HepG2 (cell line): Measurements from ENCODE around the gene FHIT. TPM values are rescaled to one million over a fixed set of nuclear protein-coding genes. Genes with fewer than 3 reads are reported as not detected.

Source experiments
- ATAC-seq: fragments of 200-7000 bp; cut with Tn5 transposase; 3 replicates; pipeline ENCODE4 v1.9.1; 2020; ENCODE audit warnings: mild to moderate bottlenecking, moderate library complexity
- BruUV-seq: library from RNA; stranded (reverse); fragments of 400-500 nt; replicated peaks from 2 replicates; lab custom pipeline; 2021; lab: Mats Ljungman, UMichigan
- CTCF ChIA-PET: fragments of 300-600 bp; formaldehyde crosslinking; extraction: SDS; loops from one replicate; lab custom pipeline; 2021; ENCODE audit warnings: low total read pairs, inconsistent platforms, low intra/inter-chr PET ratio; lab: Yijun Ruan, JAX
- POLR2A ChIA-PET: fragments of 350-600 bp; sonication (Branson Sonifier 250); formaldehyde crosslinking; loops from one replicate; lab custom pipeline; 2020; ENCODE audit warnings: antibody characterized with exemption, inconsistent platforms; lab: Yijun Ruan, JAX
- DNase-seq: peaks from one replicate; pipeline ENCODE4 v3.0.0-alpha.2; 2015; ENCODE audit warnings: low spot score
- FAIRE-seq: peaks from 3 replicates; lab custom pipeline; 2011; peaks lifted over from hg19 to GRCh38; lab: Jason Lieb, UNC
- H2AFZ ChIP-seq: one replicate; pipeline ENCODE4 v1.6.1; 2011; ENCODE audit warnings: low read length, inconsistent platforms
- H3K27ac ChIP-seq: fragments of 300-600 bp; 3 replicates; pipeline ENCODE4 v1.8.0; 2011; ENCODE audit warnings: mixed run types, mild to moderate bottlenecking, mixed read lengths, low read length, inconsistent platforms; ENCODE audit not compliant: insufficient read depth; ENCODE audit errors: extremely low read length
- H3K27me3 ChIP-seq, 2 experiments: fragments of 200-600 bp in 1 of 2; 2 replicates in 1 of 2; 3 replicates in 1 of 2; pipeline versions ENCODE4 v1.6.0 to v1.8.0; 2011; ENCODE audit warnings: low read length in 2 of 2, mild to moderate bottlenecking in 2 of 2, moderate library complexity in 2 of 2, inconsistent platforms in 1 of 2; ENCODE audit not compliant: insufficient read depth in 2 of 2, control insufficient read depth in 1 of 2
- H3K36me3 ChIP-seq, 2 experiments: fragments of 200-600 bp in 1 of 2; replicated peaks in 1 of 2; 2 replicates in 1 of 2; 3 replicates in 1 of 2; pipeline versions ENCODE4 v1.5.1 to v1.8.0; 2011; ENCODE audit warnings: low read length in 2 of 2, inconsistent platforms in 1 of 2; ENCODE audit not compliant: insufficient read depth in 2 of 2, control insufficient read depth in 1 of 2
- H3K4me1 ChIP-seq: 2 replicates; pipeline ENCODE4 v1.5.1; 2012; ENCODE audit warnings: low read length, inconsistent platforms; ENCODE audit not compliant: insufficient read depth
- H3K4me2 ChIP-seq: 2 replicates; pipeline ENCODE4 v1.6.0; 2011; ENCODE audit warnings: low read depth, low read length, inconsistent platforms
- H3K4me3 ChIP-seq, 3 experiments: fragments of 200-600 bp in 1 of 3; sonication (generic), shearing (Covaris generic) in 1 of 3; replicated peaks in 1 of 3; 2 replicates each; pipeline ENCODE4 v1.5.1; 2011 to 2016; ENCODE audit warnings: low read length in 3 of 3, inconsistent platforms in 2 of 3, low read depth in 2 of 3, mild to moderate bottlenecking in 2 of 3, control low read depth in 1 of 3, mixed read lengths in 1 of 3; ENCODE audit not compliant: insufficient read depth in 1 of 3
- H3K79me2 ChIP-seq: one replicate; pipeline ENCODE4 v1.6.1; 2011; ENCODE audit warnings: low read length, inconsistent platforms; ENCODE audit not compliant: insufficient read depth
- H3K9ac ChIP-seq: 2 replicates; pipeline ENCODE4 v1.6.0; 2011; ENCODE audit warnings: mild to moderate bottlenecking, low read depth, low read length, inconsistent platforms; ENCODE audit not compliant: insufficient read depth
- H3K9me3 ChIP-seq: 2 replicates; pipeline ENCODE4 v1.5.1; 2012; ENCODE audit warnings: mild to moderate bottlenecking, low read length
- H4K20me1 ChIP-seq: 2 replicates; pipeline ENCODE4 v1.6.0; 2011; ENCODE audit warnings: inconsistent platforms, mild to moderate bottlenecking, low read length, moderate library complexity; ENCODE audit not compliant: insufficient read depth
- CHD4 ChIP-seq: fragments of 200-600 bp; sonication (generic); IDR thresholded peaks from 2 replicates; pipeline ENCODE4 v1.7.0; 2017; ENCODE audit warnings: mild to moderate bottlenecking, low read length, borderline replicate concordance
- CREBL2 ChIP-seq: sonication (generic); formaldehyde crosslinking; IDR thresholded peaks from 2 replicates; pipeline ENCODE4 v1.8.1; 2023; ENCODE audit warnings: missing genetic modification reagents, mild to moderate bottlenecking, borderline replicate concordance
- GFI1 ChIP-seq: sonication (generic); formaldehyde crosslinking; IDR thresholded peaks from 2 replicates; pipeline ENCODE4 v1.5.0; 2020; ENCODE audit warnings: missing genetic modification reagents, mild to moderate bottlenecking, borderline replicate concordance
- GLI4 ChIP-seq: sonication (generic); formaldehyde crosslinking; IDR thresholded peaks from 2 replicates; pipeline ENCODE4 v1.5.1; 2020; ENCODE audit warnings: missing genetic modification reagents, mild to moderate bottlenecking, moderate library complexity, borderline replicate concordance
- HNRNPH1 ChIP-seq: fragments of 200-400 bp; formaldehyde crosslinking; optimal IDR thresholded peaks from 2 replicates; pipeline ENCODE3; 2017; ENCODE audit warnings: mild to moderate bottlenecking, low read depth, low read length
- PLRG1 ChIP-seq: fragments of 450-650 bp; conservative IDR thresholded peaks from 2 replicates; pipeline ENCODE4 v1.6.1; 2016
- POLR2AphosphoS2 ChIP-seq: IDR thresholded peaks from 2 replicates; pipeline ENCODE4 v1.6.1; 2011; ENCODE audit warnings: low read depth, low read length, improper control_type of control experiment
- STAG1 ChIP-seq: sonication (generic); formaldehyde crosslinking; IDR thresholded peaks from 2 replicates; pipeline ENCODE4 v1.4.0; 2020; ENCODE audit warnings: missing genetic modification reagents
- SYNCRIP ChIP-seq: fragments of 200-400 bp; formaldehyde crosslinking; IDR thresholded peaks from 2 replicates; pipeline ENCODE4 v1.6.1; 2018; ENCODE audit warnings: mild to moderate bottlenecking, low read depth, low read length; ENCODE audit not compliant: insufficient read depth
- ZBTB8A ChIP-seq: sonication (generic); formaldehyde crosslinking; IDR thresholded peaks from 2 replicates; pipeline ENCODE4 v1.4.0; 2020; ENCODE audit warnings: mild to moderate bottlenecking, low read depth, missing genetic modification reagents, borderline replicate concordance
- ZC3H13 ChIP-seq: sonication (generic); formaldehyde crosslinking; IDR thresholded peaks from 2 replicates; pipeline ENCODE4 v1.8.1; 2023; ENCODE audit warnings: mild to moderate bottlenecking, missing genetic modification reagents, moderate library complexity
- ZFP62 ChIP-seq: sonication (generic); formaldehyde crosslinking; IDR thresholded peaks from 2 replicates; pipeline ENCODE4 v1.4.0; 2020; ENCODE audit warnings: missing genetic modification reagents
- ZKSCAN5 ChIP-seq: sonication (generic); formaldehyde crosslinking; IDR thresholded peaks from 2 replicates; pipeline ENCODE4 v1.5.1; 2020; ENCODE audit warnings: mild to moderate bottlenecking, missing genetic modification reagents
- ZNF235 ChIP-seq: sonication (generic); formaldehyde crosslinking; IDR thresholded peaks from 2 replicates; pipeline ENCODE4 v1.8.1; 2023; ENCODE audit warnings: mild to moderate bottlenecking, missing genetic modification reagents, borderline replicate concordance
- ZNF512B ChIP-seq: sonication (generic); formaldehyde crosslinking; IDR thresholded peaks from 2 replicates; pipeline ENCODE4 v1.5.1; 2020; ENCODE audit warnings: missing genetic modification reagents, mild to moderate bottlenecking, borderline replicate concordance
- ZNF709 ChIP-seq: sonication (generic); formaldehyde crosslinking; IDR thresholded peaks from 2 replicates; pipeline ENCODE4 v1.5.0; 2020; ENCODE audit warnings: mild to moderate bottlenecking, missing genetic modification reagents
- ZNF713 ChIP-seq: sonication (generic); formaldehyde crosslinking; IDR thresholded peaks from 2 replicates; pipeline ENCODE4 v1.4.0; 2020; ENCODE audit warnings: mild to moderate bottlenecking, missing genetic modification reagents
- whole genome bisulfite sequencing: methylation state at CpG from one replicate; pipeline ENCODE4 v1.1.6; 2017; ENCODE audit warnings: low lambda C conversion rate; 5-methylcytosine and 5-hydroxymethylcytosine counted together
- in situ Hi-C: cut with HindIII; loops from 2 replicates; pipeline ENCODE4 v1.10.0; 2017; ENCODE audit warnings: low pct_unique_long_range_greater_than_20kb; ENCODE audit not compliant: extremely low pct_ligation_motif_present
- intact Hi-C: fragments of 100-400 bp; cut with micrococcal nuclease; formaldehyde crosslinking; loops from one replicate; pipeline ENCODE4 v1.10.0; 2022; ENCODE audit not compliant: unreplicated experiment
- polyA plus RNA-seq, 8 experiments: library from polyadenylated mRNA; depleted of rRNA in 3 of 8; stranded (reverse) in 7 of 8; unstranded in 1 of 8; fragments of >200 nt; fragmentation: Illumina TruSeq in 4 of 8; extraction: Trizol in 4 of 8; gene quantifications; 2 replicates each; pipeline versions ENCODE4 v1.2.1 to v1.2.3, GENCODE V29; 2011 to 2016; ENCODE audit warnings: low read depth in 4 of 8, missing spikeins in 1 of 8, mixed read lengths in 1 of 8; ENCODE audit not compliant: insufficient read depth in 1 of 8
- total RNA-seq, 5 experiments: library from RNA; depleted of rRNA; stranded (reverse); fragments of >200 nt; fragmentation: Illumina TruSeq; extraction: Trizol; gene quantifications; 2 replicates each; pipeline ENCODE4 v1.2.3, GENCODE V29; 2016; ENCODE audit warnings: low read depth in 1 of 5
- TF ChIP-seq, protein P1 (sequence below): sonication (generic); formaldehyde crosslinking; IDR thresholded peaks from 2 replicates; pipeline ENCODE4 v1.8.1; 2023; ENCODE audit warnings: mild to moderate bottlenecking, missing genetic modification reagents, borderline replicate concordance
- TF ChIP-seq, protein P2 (sequence below): sonication (generic); formaldehyde crosslinking; IDR thresholded peaks from 2 replicates; pipeline ENCODE4 v1.5.0; 2020; ENCODE audit warnings: missing genetic modification reagents, mild to moderate bottlenecking, borderline replicate concordance

Gene FHIT
- total and polyA plus RNA-seq, 2 of the 13 experiments (the other 11 are each of a cell fraction or from before 2014, with no cell fraction given), result 4.0 to 4.6 TPM

GRCh38 chr3:60610441-60611112, 640.7 kb downstream of the FHIT start:
- no peak overlapping the region for H3K4me2 ChIP-seq
- H3K4me1 ChIP-seq, result no peaks in the 10 kb centered on the region
- ChIA-PET CTCF (no interaction called here), POLR2A (no interaction called here)
- no peaks in the 10 kb centered on the region for H3K79me2 ChIP-seq
- in situ Hi-C loops, result no loop called here
- DNase-seq, result no peak
- 67% methylated on average over 7 of the region's 7 CpGs for WGBS
- H3K36me3 ChIP-seq, result no peaks in the 10 kb centered on the region
- H3K9me3 ChIP-seq, result no peaks in the 10 kb centered on the region
- TF ChIP-seq CHD4 (no peak), ZNF512B (no peak), SYNCRIP (no peak), ZFP62 (CRISPR knock-in tag) (no peak), ZNF235 (CRISPR knock-in tag) (no peak), STAG1 (CRISPR knock-in tag) (no peak), PLRG1 (no peak), ZC3H13 (CRISPR knock-in tag) (no peak), POLR2AphosphoS2 (no peak), ZKSCAN5 (CRISPR knock-in tag) (no peak), ZNF713 (CRISPR knock-in tag) (no peak), CREBL2 (no peak), HNRNPH1 (no peak), ZBTB8A (CRISPR knock-in tag) (no peak), ZNF709 (CRISPR knock-in tag) (no peak), GLI4 (CRISPR knock-in tag) (no peak), GFI1 (CRISPR knock-in tag) (no peak)
- TF ChIP-seq, protein P1, sequence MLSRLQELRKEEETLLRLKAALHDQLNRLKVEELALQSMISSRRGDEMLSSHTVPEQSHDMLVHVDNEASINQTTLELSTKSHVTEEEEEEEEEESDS (CRISPR knock-in tag), result no peak
- TF ChIP-seq, protein P2, sequence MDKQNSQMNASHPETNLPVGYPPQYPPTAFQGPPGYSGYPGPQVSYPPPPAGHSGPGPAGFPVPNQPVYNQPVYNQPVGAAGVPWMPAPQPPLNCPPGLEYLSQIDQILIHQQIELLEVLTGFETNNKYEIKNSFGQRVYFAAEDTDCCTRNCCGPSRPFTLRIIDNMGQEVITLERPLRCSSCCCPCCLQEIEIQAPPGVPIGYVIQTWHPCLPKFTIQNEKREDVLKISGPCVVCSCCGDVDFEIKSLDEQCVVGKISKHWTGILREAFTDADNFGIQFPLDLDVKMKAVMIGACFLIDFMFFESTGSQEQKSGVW (CRISPR knock-in tag), result no peak
- no TSS peak for BruUV-seq
- no peaks in the 10 kb centered on the region for H3K27me3 ChIP-seq
- no peak overlapping the region for H3K9ac ChIP-seq
- no peak overlapping the region for H3K4me3 ChIP-seq
- intact Hi-C loops, result no loop called here
- H4K20me1 ChIP-seq, result no peaks in the 10 kb centered on the region
- ATAC-seq, result no peak
- no peak for FAIRE-seq
- no peak overlapping the region for H2AFZ ChIP-seq
- H3K27ac ChIP-seq, result no peak overlapping the region
